Measurements from ENCODE around the gene MAGEE1.

- TF ChIP-seq EZH2 (IDR thresholded peaks at IDR 0.05; ENCODE audit: low read length) (no peak), CTCF (optimal IDR thresholded peaks at IDR 0.05 in 1 of 3, IDR thresholded peaks at IDR 0.05 in 1 of 3, conservative IDR thresholded peaks at IDR 0.05 in 1 of 3; ENCODE audit: extremely low read depth in 1 of 3, insufficient read depth in 2 of 3, low read length in 3 of 3) (no peak)
Measured at GRCh38 chrX:76434103-76434741, 6.7 kb downstream of the MAGEE1 start.
